GM23338 (cell line): ENCODE measurements around the gene SP6.

Experiments used
- EZH2 ChIP-seq: fragments of 200-600 bp; sonication (generic); IDR thresholded peaks from one replicate; pipeline ENCODE4 v1.8.0; 2017; ENCODE audit warnings: antibody characterized with exemption, mild to moderate bottlenecking, low read depth; ENCODE audit not compliant: unreplicated experiment
- JUNB ChIP-seq: IDR thresholded peaks from one replicate; pipeline ENCODE4 v1.6.1; 2016; ENCODE audit warnings: antibody characterized with exemption; ENCODE audit not compliant: unreplicated experiment
- POLR2AphosphoS5 ChIP-seq: IDR thresholded peaks from 2 replicates; pipeline ENCODE4 v1.6.1; 2016; ENCODE audit warnings: antibody characterized with exemption, low read depth
- REST ChIP-seq: IDR thresholded peaks from one replicate; pipeline ENCODE4 v1.6.1; 2018; ENCODE audit warnings: antibody characterized with exemption; ENCODE audit not compliant: unreplicated experiment
- TF ChIP-seq, protein P1 (sequence below), 2 experiments: fragments of 200-600 bp in 1 of 2; sonication (generic) in 1 of 2; conservative IDR thresholded peaks; 2 replicates each; pipeline versions ENCODE4 v1.5.1 to v1.6.1; 2016 to 2017; ENCODE audit warnings: antibody characterized with exemption in 2 of 2, low read depth in 2 of 2, mild to moderate bottlenecking in 2 of 2, moderate library complexity in 1 of 2

GRCh38 chr17:47801906-47802305, 49.1 kb downstream of the SP6 start:
- TF ChIP-seq REST (no peak), JUNB (no peak), POLR2AphosphoS5 (no peak), EZH2 (no peak)
- TF ChIP-seq, protein P1, sequence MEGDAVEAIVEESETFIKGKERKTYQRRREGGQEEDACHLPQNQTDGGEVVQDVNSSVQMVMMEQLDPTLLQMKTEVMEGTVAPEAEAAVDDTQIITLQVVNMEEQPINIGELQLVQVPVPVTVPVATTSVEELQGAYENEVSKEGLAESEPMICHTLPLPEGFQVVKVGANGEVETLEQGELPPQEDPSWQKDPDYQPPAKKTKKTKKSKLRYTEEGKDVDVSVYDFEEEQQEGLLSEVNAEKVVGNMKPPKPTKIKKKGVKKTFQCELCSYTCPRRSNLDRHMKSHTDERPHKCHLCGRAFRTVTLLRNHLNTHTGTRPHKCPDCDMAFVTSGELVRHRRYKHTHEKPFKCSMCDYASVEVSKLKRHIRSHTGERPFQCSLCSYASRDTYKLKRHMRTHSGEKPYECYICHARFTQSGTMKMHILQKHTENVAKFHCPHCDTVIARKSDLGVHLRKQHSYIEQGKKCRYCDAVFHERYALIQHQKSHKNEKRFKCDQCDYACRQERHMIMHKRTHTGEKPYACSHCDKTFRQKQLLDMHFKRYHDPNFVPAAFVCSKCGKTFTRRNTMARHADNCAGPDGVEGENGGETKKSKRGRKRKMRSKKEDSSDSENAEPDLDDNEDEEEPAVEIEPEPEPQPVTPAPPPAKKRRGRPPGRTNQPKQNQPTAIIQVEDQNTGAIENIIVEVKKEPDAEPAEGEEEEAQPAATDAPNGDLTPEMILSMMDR (conservative IDR thresholded peaks at IDR 0.05; ENCODE audit: low read depth in 2 of 2): no peak
